ENCODE data around the gene ENTPD8.

The ENTPD8 gene

DNA sequence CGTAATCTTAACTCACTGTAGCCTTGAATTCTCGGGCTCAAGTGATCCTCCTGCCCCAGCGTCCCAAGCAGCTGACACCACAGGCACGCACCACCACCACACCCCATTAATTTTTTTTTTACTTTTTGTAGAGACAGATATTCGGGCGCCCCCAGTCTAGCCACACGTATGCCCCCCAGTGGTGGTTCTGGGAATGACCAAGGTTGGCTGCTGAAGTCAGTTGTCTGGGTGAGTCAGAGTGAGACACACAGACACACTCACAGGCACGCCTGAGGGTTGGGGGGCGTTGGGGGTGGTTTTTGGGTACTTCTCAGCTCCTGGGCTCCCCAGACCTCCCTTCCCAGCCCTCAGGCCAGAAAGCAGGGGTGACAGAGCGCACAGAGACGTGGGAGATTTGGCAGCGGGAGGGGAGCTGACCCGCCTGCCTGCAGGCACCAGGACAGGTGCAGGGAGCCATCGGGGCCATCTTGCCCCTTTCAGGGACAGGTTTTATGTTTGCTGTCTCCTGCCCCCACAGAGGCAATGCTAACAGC, 4.2 kb upstream of the ENTPD8 start:
- DNase-seq = peak; percentile 91

DNA sequence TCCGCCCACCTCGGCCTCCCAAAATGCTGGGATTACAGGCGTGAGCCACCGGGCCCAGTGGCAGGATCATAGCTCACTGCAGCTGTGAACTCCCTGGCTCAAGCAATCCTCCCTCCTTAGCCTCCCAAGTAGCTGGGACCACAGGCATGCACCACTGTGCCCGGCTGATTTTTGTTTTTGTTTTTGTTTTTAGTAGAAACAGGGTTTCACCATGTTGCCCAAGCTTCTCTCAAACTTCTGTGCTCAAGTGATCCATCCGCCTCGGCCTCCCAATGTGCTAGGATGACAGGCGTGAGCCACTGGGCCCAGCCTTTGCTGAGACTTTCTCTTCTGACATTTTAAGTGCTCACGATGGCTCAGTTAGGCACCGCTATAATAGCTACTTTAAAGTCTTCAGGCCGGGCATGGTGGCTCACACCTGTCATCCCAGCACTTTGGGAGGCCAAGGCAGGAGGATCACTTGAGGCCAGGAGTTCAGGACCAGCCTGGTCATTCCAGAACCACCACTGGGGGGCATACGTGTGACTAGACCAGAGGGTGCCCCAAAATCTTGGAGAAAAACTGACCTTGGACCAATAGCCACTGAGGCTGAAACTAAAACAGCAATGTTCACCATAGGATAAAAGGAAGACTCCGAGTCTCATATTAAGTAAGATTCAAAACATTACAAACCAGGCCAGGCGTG, 3.1 kb upstream of the ENTPD8 start:
- no peak for DNase-seq

DNA sequence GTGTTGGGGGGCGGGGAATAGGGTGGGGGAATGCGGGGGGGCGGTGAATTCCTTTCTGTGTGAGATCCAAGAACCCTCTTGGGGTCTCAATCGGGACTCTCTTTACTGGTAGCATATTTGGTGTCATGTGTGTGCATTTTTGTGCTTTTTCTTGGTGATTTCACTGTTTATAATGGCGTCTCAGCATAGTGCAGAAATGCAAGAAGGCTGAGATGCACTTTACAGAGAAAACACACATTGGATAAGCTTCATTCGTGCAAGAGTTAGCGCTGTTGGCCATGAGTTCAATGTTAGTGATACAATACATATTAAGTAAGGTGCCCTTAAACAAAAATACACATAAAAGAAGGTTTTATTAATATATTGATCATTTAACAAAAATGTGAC, 771 bp upstream of the ENTPD8 start:
- DNase-seq = no peak

DNA sequence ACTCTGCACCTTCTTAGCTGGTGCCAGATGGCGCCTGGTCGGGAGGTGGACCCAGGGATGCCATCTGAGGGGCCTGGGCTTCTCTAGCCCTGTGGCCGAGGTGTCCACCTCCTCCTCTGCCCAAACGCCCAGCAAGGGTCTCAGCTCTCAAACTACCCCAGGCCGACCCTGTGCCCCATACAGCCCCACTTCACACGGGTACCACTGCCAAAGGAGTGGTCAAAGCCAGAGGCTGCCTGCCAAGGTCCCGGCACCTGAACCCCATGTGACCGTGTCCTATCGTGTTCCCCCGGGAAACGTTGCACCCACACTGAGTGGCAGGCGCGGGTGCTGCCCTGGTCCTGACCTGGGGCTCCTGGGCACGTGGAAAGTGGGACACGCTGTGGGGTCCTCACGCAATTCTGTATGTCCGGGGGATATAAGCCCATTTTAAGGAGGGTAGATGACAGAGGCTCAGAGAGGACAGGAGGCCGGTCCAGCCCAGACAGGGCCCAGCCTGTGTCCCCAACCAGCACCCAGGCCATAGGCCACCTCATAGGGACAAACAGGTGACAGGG, 1.9 kb downstream of the ENTPD8 start:
- DNase-seq = no peak

DNA sequence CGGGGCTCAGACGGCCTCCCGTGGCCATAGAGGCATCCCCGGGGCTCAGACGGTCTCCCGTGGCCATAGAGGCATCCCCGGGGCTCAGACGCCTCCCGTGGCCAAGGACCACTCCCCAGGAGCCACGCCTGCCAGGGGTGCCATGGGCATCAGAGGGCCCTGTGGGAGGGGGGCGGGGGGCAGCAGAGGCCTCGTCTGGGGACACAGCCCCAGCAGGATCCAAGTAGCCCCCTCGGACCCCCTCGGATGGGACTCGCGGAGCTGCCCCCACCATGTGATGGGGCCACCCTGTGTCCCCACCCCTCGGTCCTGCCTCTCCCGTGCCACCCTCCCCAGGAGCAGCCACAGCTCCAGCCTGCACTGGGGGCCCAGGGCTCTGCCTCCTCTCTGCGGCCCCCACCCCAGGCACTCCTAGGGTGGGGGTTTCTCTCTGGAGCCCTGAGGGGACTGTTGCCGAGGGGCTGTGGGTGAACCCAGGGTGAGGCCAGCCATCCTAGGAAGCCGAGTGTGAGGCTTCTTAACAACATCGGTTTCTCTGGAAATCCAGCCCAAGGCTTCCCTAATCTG, 2.5 kb downstream of the ENTPD8 start:
- DNase-seq = no peak

DNA sequence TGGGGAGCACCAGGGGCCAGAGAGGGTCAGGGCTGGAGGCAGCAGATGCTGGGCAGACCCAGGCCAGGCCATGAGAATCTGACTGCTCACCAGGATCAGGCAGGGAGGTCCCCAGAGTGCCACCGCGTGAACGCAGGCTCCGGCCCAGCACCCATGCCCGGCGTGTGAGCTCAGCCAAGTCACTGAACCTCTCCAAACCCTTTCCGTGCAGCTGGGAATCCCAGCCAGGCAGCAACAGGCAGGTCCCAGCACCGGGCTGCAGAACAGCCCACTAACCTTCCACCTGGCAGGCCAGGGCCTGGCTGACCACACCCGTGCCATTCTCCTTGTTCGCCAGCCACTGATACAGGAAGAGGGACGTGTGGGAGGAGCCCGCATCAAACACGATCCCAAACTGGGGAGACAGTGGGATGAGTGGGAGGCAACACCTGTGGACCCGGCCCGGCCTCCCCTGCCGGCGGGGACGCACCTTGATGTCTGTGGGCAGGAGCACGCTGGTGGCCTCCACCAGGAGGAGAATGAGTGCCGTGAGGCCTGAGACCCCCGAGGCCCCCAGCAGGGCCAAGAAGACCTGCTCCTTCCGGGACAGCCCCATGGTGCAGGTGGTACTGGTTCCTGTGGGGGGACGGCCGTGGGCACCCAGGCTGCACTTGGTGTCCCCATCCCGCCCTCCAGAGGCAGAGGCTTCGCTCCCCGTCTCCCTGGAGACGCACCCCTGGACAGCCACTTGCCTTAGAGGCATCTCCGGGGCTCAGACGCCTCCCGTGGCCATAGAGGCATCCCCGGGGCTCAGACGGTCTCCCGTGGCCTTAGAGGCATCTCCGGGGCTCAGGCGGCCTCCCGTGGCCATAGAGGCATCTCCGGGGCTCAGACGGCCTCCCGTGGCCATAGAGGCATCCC, 3.2 kb downstream of the ENTPD8 start:
- DNase-seq = no peak

DNA sequence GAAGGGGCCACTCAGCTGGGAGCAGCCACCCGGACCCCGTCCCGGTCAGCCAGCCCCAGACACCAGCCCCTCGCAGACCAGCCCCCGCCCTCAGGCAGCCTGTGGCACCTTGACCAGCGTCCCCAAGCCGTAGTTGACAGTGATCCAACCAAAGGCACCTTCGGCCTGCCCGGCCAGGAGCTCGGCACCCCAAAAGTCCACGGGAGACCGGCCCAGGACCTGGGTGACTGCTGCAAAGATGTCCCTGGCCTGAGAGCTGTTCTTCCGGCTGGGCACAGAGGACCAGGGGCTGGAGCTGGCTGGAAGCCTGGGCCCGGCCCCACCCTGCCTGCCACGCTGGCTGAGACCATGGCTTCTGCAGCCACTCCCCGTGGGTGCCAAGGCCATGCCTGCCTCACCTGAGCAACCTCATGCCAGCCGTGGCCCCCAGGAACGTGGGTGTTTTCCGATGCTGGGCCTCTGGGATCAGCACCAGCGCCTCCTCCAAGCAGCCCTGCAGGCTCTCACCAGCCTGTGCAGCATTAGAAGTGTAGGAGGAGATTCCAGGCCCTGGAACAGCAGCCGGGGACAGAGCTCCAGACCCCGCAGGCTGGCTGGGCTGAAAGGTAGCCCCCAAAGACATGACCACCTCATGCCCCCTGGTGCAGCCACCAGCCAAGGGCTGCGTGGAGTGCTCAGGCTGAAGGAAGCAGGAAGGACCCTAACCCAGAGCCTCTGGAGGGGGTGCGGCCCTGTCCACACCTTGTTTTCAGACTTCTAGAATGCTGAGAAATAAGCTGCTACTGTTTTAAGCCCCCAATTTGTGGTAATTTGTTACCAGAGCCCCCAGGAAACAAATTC, 4.2 kb downstream of the ENTPD8 start:
- DNase-seq = no peak

DNA sequence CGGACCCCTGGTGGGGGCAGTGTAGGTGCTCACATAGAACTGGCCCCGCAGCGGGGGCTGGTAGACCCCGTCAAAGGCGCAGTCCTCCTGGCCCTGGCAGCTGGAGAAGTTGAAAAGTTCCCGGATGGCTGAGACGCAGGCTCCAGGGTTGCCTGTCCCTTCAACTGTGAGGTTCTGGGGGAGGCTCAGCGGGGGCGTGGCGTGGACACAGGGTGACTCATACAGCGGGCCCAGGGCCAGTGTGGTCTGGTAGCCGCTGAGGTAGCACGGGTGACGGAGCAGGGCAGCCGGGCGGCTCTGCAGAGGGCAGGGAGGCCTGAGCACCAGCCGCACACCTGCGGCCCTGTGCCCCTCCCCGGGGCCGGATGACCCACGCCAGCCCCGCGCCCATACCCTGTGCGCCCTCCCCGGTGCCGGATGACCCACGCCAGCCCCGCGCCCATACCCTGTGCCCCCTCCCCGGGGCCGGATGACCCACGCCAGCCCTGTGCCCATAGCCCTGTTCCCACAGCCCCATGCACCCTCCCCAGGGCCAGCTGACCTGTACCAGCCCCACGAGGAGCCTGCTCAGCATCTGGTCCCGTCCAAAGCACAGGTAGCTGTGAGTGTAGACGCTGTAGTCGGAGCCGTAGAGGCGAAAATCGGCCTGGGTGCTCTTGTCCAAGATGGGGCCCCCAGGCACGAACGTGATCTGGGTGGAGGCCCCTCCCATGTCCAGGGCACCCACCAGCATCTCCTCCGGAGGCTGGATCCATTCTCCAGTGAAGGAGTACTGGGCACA, 5.0 kb downstream of the ENTPD8 start:
- no peak for DNase-seq

DNA sequence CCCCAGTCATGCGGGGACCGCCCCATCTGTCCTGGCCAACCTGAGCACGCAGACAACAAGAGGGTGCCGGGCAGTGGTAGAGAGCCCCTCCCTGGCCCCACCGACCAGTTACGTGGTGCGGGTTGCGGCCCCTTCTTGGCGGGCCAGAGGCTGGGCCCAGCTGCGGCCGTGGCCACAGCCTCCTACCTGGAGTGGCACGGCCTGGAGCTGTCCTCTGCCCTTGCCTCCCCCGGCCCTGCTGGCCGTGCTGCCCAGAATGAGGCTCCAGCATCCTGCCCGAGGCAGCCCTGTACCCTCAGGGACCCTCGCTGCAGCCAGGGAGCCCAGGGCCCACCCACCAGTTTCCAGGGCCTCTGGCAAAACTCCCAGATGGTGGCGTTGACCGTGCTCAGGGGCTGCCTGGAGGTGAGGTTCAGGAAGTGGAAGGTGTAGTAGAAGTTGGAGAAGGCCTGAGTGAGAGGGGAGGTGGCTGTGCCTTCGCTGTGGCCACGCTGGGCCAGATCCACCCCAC, 5.7 kb downstream of the ENTPD8 start:
- no peak for DNase-seq

DNA sequence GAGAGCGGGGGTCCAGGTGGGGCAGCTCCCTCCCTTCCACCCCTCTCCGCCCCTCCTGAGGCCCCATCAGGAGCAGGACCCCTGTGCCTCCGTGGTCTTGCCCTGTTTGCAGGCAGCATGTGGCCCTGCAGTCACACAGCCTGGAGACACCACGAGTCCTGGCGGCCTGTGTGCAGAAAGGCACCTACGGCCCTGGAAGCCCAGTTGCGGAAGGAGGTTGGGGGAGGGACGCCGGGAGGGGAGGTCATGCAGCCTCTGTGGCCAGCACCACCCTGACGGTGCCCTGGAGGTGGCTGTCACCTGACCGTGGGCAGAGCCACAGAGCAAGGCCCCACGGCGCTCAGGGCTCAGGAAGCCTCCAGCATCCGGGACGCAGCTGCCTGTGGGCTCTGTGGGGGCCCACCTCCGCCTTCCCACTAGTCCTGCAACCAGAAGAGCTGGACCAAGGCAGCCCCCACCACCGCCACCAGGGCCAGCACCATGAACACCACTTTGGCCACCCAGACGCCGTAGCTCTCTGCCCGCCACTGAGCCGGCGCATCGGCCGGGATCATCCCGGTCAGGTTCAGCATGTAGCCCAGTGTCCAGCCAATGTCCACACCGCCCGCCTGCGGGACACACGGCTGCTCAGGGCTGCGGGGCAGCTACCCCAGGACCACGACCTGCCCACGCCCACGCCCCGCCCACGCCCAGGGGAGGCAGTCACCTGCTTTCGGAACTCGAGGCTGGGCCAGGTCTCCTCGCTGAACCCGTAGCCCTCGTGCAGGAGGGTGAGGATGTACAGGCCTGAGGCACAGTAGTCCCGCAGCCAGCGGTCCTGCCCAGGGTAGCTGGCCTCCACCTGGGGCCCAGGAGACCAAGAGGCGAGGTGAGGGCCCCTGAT, 6.4 kb downstream of the ENTPD8 start:
- no peak for DNase-seq

DNA sequence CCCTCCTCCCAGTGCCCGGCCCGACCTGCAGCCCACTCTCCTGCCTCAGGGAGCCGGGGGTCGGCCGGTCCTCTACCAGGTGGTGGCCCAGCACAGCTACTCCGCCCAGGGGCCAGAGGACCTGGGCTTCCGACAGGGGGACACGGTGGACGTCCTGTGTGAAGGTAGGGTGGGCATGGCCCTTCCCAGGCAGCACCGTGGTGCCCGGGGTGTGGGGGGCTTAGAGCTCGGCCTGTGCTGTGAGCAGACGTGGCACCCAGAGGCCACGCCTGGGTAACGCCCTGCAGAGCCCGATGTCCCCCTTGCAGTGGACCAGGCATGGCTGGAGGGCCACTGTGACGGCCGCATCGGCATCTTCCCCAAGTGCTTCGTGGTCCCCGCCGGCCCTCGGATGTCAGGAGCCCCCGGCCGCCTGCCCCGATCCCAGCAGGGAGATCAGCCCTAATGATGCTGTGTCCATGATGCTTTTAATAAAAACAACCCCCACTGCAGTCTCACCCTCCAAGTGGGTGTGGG, 7.2 kb downstream of the ENTPD8 start:
- DNase-seq = no peak

DNA sequence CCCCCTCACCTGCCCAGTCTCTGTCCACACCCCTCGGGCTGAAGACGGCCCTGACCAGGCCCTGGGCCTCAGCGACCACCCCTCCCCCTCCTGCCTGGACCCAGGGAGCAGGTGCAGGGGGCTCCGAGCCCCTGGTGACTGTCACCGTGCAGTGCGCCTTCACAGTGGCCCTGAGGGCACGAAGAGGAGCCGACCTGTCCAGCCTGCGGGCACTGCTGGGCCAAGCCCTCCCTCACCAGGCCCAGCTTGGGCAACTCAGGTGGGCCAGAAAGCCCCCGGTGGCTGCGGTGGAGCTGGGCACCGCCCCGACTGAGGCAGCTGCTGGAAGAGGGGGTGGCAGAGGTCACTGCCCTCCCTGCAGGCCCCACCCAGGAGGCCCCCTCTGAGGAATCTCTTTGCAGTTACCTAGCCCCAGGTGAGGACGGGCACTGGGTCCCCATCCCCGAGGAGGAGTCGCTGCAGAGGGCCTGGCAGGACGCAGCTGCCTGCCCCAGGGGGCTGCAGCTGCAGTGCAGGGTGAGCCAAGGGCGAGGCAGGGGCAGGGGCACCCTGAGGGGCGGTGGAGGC, 7.7 kb downstream of the ENTPD8 start:
- no peak for DNase-seq

DNA sequence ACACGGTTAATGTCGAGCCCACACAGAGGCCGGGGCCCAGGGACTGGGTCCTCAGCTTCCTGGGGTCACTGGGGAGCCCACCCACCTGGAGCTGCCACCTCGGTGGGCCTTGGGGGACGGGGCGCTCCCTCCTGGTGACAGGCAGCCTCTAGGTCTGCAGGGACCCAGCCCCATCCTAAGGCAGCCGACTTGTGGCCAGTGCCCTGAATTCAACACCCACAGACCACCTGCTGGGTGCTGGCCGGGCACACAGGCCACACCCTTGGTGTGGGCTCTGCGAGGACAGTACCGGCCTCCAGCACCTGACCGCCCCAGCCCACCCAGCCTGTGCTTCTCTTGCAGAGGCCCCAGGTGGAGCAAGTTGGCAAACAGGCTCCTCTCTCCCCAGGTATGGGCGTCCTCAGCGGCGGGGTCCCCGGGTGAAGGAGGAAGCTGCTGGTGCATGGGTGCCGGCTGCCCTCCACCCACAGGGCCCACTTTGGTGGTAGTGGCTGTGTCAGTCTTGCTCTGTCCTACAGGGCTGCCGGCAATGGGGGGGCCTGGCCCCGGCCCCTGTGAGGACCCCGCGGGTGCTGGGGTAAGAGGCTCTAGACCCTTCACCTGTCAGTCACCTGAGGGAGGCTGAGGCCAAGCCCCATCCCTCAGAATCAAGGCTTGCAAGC, 8.3 kb downstream of the ENTPD8 start:
- no peak for DNase-seq

DNA sequence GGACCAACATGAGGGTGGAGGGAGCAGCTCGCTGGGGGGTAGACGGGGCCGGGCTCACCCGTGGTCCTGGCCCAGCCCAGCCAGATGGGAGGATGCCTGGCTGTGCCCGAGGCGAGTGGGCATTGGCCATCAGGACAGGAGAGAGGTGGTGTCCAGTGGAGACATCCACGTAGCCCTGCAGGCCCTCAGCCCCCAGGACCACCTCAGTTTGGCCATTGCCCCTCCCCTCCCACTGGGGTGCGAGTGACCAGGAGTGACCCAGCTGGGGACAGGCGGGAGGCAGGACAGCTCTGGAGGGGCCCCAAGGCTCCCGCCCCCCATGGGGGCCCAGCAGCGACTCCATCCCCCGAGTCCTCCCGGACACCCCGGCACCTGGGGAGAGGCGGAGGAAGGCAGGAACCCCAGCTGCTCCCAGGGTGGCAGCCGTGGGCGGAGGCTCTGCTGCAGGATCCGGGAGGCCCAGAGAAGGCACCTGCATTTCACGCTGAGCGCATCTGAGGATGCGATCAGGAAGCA, 9.7 kb downstream of the ENTPD8 start:
- no peak for DNase-seq

DNA sequence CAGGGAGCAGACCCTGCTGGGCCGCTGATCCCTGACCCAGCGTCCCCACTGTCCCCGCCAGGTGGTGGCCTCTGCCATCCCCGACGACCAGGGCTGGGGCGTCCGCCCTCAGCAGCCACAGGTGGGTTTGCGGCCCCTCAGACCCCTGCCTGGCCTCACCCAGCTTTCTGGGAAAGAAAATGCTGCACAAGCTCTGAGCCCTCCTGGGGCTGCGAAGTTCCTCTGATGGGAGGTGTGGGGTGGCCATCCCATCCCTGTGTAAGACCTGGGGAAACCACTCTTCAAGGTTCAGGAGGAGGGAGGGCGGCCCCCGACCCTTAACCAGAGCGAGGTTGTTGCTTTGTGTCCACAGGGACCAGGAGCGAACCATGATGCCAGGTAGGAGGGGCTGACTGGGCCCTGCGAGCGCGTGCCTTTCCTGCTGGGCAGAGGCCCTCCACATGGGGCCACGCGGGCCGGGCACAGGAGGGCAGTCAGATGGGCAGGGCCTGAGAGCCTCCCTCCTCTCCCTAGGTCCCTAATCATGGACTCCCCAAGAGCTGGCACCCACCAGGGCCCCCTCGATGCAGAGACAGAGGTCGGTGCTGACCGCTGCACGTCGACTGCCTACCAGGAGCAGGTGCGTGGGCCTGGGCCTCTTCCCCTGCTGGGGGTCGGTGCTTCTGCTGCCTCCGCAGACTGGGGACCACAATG, 10.3 kb downstream of the ENTPD8 start:
- DNase-seq = no peak

DNA sequence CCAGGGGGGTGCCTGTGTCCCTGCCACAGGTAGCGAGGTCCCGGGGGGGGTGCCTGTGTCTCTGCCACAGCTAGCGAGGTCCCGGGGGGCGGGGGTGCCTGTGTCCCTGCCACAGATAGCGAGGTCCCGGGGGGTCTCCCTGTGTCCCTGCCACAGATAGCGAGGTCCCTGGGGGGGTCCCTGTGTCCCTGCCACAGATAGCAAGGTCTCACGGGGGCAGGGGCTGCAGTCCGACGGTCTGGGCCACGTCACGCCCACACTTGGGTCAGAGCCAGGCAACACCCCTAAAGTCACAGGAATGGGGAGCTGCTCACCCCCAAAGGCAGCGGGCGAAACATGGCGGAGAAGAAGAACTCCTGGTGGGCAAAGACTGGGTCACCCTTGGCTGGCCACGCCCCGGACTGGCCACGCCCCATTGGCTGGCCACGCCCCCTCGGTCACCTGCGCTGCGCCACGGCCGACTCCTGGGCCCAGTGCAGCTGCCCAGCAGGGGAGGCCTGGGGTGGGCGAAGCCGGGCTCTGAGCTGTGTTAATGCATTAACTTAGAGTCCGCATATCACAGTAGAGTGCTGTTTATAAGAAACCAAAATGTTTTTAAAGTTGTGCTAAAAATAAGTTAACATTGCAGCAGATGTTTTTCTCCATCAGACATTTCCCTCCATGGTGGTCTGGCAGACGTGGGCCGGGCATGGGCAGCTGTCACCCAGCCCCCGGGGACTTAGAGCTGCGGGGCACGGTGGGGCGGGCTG, 11.0 kb downstream of the ENTPD8 start:
- no peak for DNase-seq

DNA sequence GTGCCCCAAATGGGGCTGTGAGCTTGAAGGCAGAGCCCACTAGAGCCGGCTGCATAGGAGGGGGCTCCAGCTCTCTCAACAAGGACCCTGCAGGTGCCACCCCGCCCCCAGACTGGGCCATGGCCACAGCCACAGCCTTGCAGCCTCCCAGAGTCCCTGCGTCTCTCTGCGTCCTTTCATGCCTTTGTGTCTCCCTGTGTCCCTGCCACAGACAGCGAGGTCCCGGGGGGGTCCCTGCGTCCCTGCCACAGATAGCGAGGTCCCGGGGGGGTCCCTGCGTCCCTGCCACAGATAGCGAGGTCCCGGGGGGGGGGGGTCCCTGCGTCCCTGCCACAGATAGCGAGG, 11.6 kb downstream of the ENTPD8 start:
- no peak for DNase-seq
